AG20443 (cell line): ENCODE results near the gene SLC6A18.
"Not testable (repeated sequence)": the region's sequence is repeated elsewhere in the genome, so short reads cannot be mapped to it uniquely, and the experiment has no call there.

Experiments
- DNase-seq: peaks from one replicate; pipeline ENCODE4 v3.0.0; 2012; ENCODE audit warnings: low spot score, mixed read lengths

SLC6A18 gene

DNA sequence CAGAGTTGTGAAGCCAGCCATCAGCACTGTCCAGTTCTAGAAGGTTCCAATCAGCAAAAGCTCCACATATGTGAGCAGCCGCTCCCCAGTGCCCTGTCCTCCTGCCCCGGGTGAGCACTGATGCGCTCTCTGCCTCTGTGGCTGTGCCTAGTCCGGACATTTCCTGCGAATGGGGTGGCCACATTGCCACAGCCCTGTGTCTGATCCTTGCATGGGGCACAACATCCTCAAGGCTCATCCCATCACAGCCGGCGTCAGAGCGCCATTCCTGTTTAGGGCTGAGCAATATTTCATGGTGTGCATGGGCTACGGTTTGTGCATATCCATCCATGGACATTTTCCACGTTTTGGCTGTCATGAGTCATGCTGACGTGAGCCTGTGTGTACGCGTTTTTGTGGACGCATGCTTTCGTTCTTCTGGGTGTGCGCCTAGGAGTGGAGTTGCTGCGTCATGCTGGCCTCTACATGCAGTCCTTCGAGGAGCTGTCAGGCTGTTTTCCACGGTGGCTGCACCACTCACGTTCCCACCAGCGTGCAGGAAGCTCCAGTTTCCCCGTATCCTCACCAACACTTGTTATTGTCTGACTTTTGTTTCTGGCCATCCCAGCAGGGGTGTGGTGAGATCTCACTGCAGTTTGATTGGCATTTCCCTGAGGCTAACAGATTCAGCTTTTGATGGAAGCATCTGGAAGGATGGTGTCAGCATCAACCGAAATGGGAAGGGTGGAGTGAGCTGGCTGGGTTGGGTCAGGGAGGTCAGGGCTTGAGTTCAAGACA is 9.7 kb upstream of the SLC6A18 start:
- no peak for DNase-seq

GRCh38 chr5:1216211-1216917 is 8.8 kb upstream of the SLC6A18 start:
- no peak for DNase-seq

- no peak for DNase-seq
These were observed 8.3 kb upstream of the SLC6A18 start for GRCh38 chr5:1216918-1217295.

DNA sequence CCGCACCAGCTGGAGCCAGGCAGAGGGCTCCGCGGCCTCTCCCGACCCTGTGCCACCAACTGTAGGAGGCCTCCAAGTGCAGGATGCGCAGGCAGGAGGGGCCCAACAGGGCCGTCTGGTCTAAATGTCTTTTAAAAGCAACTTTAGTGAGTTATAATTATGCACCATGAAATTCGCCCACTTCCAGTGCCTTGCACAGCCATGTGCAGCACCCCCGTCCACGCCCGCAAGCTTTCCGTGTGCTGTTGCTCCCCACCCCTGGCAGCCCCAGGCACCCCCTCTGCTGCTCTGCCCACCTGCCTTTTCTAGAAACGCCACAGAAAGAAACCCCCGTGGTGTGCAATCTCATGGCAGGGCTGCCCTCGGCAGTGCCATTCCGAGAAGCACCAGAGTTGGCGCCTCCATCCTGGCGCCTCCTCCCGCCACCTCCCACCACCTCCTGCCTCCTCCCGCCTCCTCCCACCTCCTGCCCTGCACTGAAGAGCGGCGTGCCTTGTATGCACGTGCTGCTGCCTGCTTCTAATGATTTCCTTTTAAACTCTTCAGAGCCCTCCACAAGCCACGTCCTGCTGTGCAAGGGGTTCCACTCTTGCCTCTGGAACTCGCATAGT is 7.5 kb upstream of the SLC6A18 start:
- DNase-seq, result no peak

GRCh38 chr5:1218351-1219080 is 6.7 kb upstream of the SLC6A18 start:
- no peak for DNase-seq

- DNase-seq, result no peak
These were observed 5.9 kb upstream of the SLC6A18 start for GRCh38 chr5:1219098-1219767.

DNA sequence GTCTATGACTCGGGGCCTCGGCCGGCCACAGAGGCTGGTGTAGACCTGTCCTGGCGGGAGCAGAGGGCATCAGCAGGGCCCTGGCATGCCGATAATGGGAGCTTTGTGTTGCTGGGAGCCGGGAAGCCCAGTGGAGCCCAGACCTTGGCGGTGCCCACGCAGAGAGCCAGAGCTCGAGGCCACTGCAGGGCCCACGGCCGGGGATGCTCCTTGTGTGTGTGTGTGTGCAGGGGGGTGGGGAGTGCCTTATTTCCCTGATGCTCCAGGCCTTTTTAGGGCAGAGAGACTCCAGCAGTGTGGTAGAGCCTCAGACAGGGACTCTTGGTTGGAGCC is 5.4 kb upstream of the SLC6A18 start:
- DNase-seq, result no peak

DNA sequence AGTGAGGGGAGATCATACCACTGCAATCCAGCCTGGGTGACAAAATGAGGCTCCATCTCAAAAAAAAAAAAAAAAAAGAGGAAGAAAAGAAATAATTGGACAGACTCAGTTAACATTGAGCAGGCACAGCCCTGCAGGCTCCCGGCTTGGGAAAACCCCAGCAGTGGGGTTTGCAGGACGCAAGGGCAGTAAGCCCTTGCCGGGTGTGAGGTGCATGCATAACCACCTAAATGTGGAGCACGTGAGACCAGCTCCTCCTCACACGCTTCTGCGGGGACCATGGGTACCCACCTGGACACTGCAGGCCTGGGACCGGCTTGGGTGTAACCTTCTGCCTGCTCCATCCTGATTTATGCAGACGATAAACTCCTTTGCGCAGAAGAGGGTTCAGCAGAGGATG is 4.8 kb upstream of the SLC6A18 start:
- no peak for DNase-seq

- DNase-seq, result no peak
These were observed 4.3 kb upstream of the SLC6A18 start for GRCh38 chr5:1220831-1221230.

- DNase-seq, result no peak
These were observed 3.5 kb upstream of the SLC6A18 start for GRCh38 chr5:1221721-1222120.

DNA sequence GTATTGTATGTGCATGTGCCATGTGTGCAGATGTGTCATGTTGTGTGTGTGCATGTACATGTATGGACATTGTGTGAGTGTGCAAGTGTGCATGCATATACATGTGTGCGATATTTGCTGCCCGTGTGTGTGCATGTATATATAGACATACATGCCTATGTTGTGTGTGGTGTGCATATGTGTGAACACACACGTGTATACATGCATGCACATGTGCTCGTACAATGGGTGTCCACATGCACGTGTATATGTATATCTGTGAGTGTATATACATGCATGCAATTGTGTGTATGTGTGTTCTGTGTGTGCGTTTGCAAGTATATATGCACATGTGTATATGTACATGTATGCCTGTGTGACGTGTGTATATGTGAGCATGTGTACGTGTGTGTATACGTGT is 3.0 kb upstream of the SLC6A18 start:
- no peak for DNase-seq

- no peak for DNase-seq
These were observed 2.4 kb upstream of the SLC6A18 start for GRCh38 chr5:1222621-1223277.

- DNase-seq, result no peak
These were observed 1.9 kb upstream of the SLC6A18 start for GRCh38 chr5:1223278-1223670.

- DNase-seq, result no peak
These were observed 550 bp upstream of the SLC6A18 start for GRCh38 chr5:1224631-1225030.

- DNase-seq, result no peak
These were observed 1.1 kb downstream of the SLC6A18 start for GRCh38 chr5:1226231-1226630.

DNA sequence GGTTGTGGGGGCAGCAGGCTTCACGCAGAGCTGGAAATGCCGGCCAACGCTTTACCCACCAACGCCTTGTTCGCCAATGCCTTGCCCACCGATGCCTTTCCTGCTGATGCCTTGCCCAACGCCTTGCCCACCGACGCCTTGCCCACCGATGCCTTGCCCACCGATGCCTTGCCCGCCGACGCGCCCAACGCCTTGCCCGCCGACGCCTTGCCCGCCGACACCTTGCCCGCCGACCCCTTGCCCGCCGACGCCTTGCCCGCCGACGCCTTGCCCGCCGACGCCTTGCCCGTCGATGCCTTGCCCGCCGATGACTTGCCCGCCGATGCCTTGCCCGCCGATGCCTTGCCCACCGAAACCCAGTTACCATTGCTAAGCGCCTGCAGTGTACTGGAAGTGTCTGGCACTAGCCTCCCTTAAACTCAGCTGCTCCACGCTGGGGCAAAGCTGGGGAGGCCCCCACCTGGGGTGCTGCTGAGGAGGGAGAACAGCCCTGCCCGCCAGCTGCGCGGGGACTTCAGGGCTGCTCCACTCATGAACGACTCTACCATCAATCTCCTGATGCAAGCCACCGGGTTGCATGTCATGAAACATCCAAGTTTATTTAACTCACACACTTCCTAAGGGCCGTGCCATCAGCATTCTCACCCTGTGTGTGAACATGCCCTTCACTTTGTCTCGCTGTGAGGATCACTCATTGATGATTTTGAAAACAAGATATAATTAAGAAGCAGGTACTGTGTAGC is 1.8 kb downstream of the SLC6A18 start:
- no peak for DNase-seq

- no peak for DNase-seq
These were observed 2.5 kb downstream of the SLC6A18 start for GRCh38 chr5:1227667-1228066.

DNA sequence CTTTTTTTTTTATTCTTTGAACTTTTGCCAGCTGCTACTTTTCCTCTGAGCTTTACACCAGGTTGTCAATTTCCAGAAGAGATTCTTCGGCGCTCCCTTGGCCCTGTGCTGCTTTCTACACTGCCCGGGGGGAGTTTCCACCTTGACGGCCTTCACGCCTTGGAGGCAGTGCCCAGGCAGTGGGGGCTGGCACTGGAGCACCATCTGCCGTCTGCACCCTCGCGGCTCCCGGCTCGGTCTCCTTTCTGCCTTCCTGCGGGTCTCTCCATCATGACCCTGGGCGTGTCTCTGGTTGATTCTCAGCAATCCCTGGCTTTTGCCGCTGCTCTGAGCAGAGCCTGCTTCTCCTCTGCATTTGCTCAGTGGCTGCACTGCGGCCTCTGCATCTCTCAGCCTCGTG is 2.9 kb downstream of the SLC6A18 start:
- no peak for DNase-seq

GRCh38 chr5:1229023-1229422 is 3.8 kb downstream of the SLC6A18 start:
- not testable (repeated sequence) for DNase-seq

DNA sequence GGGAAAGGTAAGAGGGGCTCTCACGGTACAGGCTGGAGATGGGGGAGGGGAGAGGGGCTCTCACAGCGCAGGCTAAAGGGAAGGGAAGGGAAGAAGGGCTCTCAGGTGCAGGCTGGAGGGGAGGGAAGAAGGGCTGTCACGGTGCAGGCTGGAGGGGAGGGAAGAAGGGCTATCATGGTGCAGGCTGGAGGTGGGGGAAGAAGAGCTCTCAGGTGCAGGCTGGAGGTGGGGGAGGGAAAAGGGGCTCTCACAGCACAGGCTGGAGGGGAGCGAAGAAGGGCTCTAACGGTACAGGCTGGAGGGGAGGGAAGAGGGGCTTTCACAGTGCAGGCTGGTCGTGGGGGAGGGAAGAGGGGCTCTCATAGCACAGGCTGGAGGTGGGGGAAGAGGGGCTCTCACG is 4.6 kb downstream of the SLC6A18 start:
- DNase-seq, result no peak

DNA sequence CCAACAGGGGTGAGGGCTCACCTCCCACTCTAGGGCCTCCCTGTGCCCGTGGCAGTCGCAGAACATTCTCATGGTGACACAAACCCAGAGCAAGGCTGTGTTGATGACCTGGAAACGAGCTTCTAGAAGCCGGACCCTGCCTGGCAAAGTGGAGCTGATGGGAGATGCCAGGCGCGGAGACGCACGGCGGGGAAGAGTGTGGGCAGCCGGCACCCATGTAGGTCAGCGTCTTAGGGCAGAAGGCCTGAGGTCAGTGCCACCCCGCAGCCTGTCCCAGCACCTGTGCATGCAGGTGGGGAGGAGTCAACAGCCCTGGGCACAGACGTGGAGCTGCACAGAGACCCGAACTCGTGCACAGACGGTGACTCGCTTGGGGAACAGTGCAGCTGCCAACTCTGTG is 5.4 kb downstream of the SLC6A18 start:
- DNase-seq, result no peak
